IPS-18c (cell line): ENCODE data around the gene ZMYND11.
"Not testable (repeated sequence)": the region's sequence is repeated elsewhere in the genome, so short reads cannot be mapped to it uniquely, and the experiment has no call there.

Experiments
- H3K4me3 ChIP-seq: 2 replicates; pipeline ENCODE4 v1.7.0; 2013; ENCODE audit warnings: low read depth, mild to moderate bottlenecking, low read length, moderate library complexity; ENCODE audit not compliant: insufficient read depth
- H3K9me3 ChIP-seq: one replicate; pipeline ENCODE4 v1.6.1; 2013; ENCODE audit warnings: mild to moderate bottlenecking, low read length, moderate library complexity; ENCODE audit not compliant: control insufficient read depth, insufficient read depth

ZMYND11 gene

GRCh38 chr10:283916-284356 is 148.7 kb downstream of the ZMYND11 start:
- H3K9me3 ChIP-seq, result no peaks in the 10 kb centered on the region
- H3K4me3 ChIP-seq, result no peak overlapping the region

- Histone ChIP-seq H3K9me3 (no peaks in the 10 kb centered on the region), H3K4me3 (no peak overlapping the region)
Observed at GRCh38 chr10:285216-285615, 150.0 kb downstream of the ZMYND11 start.

- Histone ChIP-seq H3K9me3 (no peaks in the 10 kb centered on the region), H3K4me3 (no peak overlapping the region)
Observed at GRCh38 chr10:287026-287709, 151.9 kb downstream of the ZMYND11 start.

- Histone ChIP-seq H3K9me3 (no peaks in the 10 kb centered on the region), H3K4me3 (no peak overlapping the region)
Observed at GRCh38 chr10:287814-288213, 152.6 kb downstream of the ZMYND11 start.

- H3K9me3 ChIP-seq, result no peaks in the 10 kb centered on the region
- no peak overlapping the region for H3K4me3 ChIP-seq
Observed at GRCh38 chr10:288316-289200, 153.3 kb downstream of the ZMYND11 start.

GRCh38 chr10:289581-289980 is 154.3 kb downstream of the ZMYND11 start:
- Histone ChIP-seq H3K9me3 (no peaks in the 10 kb centered on the region), H3K4me3 (no peak overlapping the region)

- Histone ChIP-seq H3K9me3 (no peaks in the 10 kb centered on the region), H3K4me3 (no peak overlapping the region)
Observed at GRCh38 chr10:290026-290725, 154.9 kb downstream of the ZMYND11 start.

GRCh38 chr10:293636-294035 is 158.4 kb downstream of the ZMYND11 start:
- Histone ChIP-seq H3K4me3 (no peak overlapping the region), H3K9me3 (no peaks in the 10 kb centered on the region)

GRCh38 chr10:297567-297966 is 162.3 kb downstream of the ZMYND11 start:
- H3K4me3 ChIP-seq, result no peak overlapping the region
- H3K9me3 ChIP-seq, result no peaks in the 10 kb centered on the region

- Histone ChIP-seq H3K9me3 (no peaks in the 10 kb centered on the region), H3K4me3 (no peak overlapping the region)
Observed at GRCh38 chr10:298033-298432, 162.8 kb downstream of the ZMYND11 start.

GRCh38 chr10:299512-299911 is 164.3 kb downstream of the ZMYND11 start:
- Histone ChIP-seq H3K4me3 (no peak overlapping the region), H3K9me3 (no peaks in the 10 kb centered on the region)

GRCh38 chr10:299969-300368 is 164.7 kb downstream of the ZMYND11 start:
- Histone ChIP-seq H3K9me3 (no peaks in the 10 kb centered on the region), H3K4me3 (no peak overlapping the region)

GRCh38 chr10:300580-300979 is 165.3 kb downstream of the ZMYND11 start:
- H3K9me3 ChIP-seq, H3K4me3 ChIP-seq: not testable (repeated sequence)

- Histone ChIP-seq H3K9me3 (no peaks in the 10 kb centered on the region), H3K4me3 (no peak overlapping the region)
Observed at GRCh38 chr10:301536-301935, 166.3 kb downstream of the ZMYND11 start.
